Activated naive CD8-positive, alpha-beta T cell treated with anti-CD3 and anti-CD28 coated beads for 36 hours (primary cell): ENCODE data around the gene CCL22. TPM values are rescaled to one million over a fixed set of nuclear protein-coding genes. Genes with fewer than 3 reads are reported as not detected.
A peak's percentile ranks its signal among the peaks of the same experiment; 100 is the strongest.

ENCODE experiments used
- DNase-seq: peaks from one replicate; pipeline ENCODE4 v3.0.0; 2021
- H3K27ac Mint-ChIP-seq: one replicate; pipeline ENCODE4 v1.8.0; 2022; ENCODE audit warnings: mild to moderate bottlenecking, moderate library complexity, mixed read lengths
- H3K27me3 Mint-ChIP-seq: one replicate; pipeline ENCODE4 v1.8.0; 2022; ENCODE audit warnings: mild to moderate bottlenecking, mixed read lengths
- H3K36me3 Mint-ChIP-seq: one replicate; pipeline ENCODE4 v1.8.0; 2021; ENCODE audit warnings: mild to moderate bottlenecking, mixed read lengths
- H3K4me1 Mint-ChIP-seq: one replicate; pipeline ENCODE4 v1.8.0; 2021; ENCODE audit warnings: mixed read lengths
- H3K4me3 Mint-ChIP-seq: one replicate; pipeline ENCODE4 v1.8.0; 2022; ENCODE audit warnings: mild to moderate bottlenecking, moderate library complexity, mixed read lengths
- H3K9me3 Mint-ChIP-seq: one replicate; pipeline ENCODE4 v1.8.0; 2022; ENCODE audit warnings: mixed read lengths
- total RNA-seq, 2 experiments: library from RNA; stranded (reverse); gene quantifications; one replicate each; pipeline ENCODE4 v1.2.3, GENCODE V29; 2021

Gene CCL22
- total RNA-seq, 2 experiments from 2014 or later: 12.4 to 12.7 TPM

- H3K9me3 Mint-ChIP-seq: no peaks in the 10 kb centered on the region
- H3K4me1 Mint-ChIP-seq: peaks cover 30% of the 10 kb centered on the region
- no peak for DNase-seq
- H3K4me3 Mint-ChIP-seq: no peak overlapping the region
- no peak overlapping the region for H3K27ac Mint-ChIP-seq
- H3K36me3 Mint-ChIP-seq: no peaks in the 10 kb centered on the region
- H3K27me3 Mint-ChIP-seq: no peaks in the 10 kb centered on the region
Observed at GRCh38 chr16:57379579-57379978, 21.0 kb downstream of the CCL22 start.

GRCh38 chr16:57380671-57381462 lies 22.3 kb downstream of the CCL22 start:
- H3K9me3 Mint-ChIP-seq: no peaks in the 10 kb centered on the region
- DNase-seq: no peak
- H3K4me3 Mint-ChIP-seq: no peak overlapping the region
- H3K27me3 Mint-ChIP-seq: no peaks in the 10 kb centered on the region
- no peaks in the 10 kb centered on the region for H3K36me3 Mint-ChIP-seq
- H3K27ac Mint-ChIP-seq: no peak overlapping the region
- peaks cover 27% of the 10 kb centered on the region for H3K4me1 Mint-ChIP-seq

- Mint-ChIP-seq H3K27ac (no peak overlapping the region), H3K27me3 (no peaks in the 10 kb centered on the region), H3K9me3 (no peaks in the 10 kb centered on the region), H3K4me3 (no peak overlapping the region), H3K36me3 (no peaks in the 10 kb centered on the region), H3K4me1 (peaks cover 21% of the 10 kb centered on the region)
- DNase-seq: no peak
Observed at GRCh38 chr16:57381791-57382534, 23.4 kb downstream of the CCL22 start.

DNA sequence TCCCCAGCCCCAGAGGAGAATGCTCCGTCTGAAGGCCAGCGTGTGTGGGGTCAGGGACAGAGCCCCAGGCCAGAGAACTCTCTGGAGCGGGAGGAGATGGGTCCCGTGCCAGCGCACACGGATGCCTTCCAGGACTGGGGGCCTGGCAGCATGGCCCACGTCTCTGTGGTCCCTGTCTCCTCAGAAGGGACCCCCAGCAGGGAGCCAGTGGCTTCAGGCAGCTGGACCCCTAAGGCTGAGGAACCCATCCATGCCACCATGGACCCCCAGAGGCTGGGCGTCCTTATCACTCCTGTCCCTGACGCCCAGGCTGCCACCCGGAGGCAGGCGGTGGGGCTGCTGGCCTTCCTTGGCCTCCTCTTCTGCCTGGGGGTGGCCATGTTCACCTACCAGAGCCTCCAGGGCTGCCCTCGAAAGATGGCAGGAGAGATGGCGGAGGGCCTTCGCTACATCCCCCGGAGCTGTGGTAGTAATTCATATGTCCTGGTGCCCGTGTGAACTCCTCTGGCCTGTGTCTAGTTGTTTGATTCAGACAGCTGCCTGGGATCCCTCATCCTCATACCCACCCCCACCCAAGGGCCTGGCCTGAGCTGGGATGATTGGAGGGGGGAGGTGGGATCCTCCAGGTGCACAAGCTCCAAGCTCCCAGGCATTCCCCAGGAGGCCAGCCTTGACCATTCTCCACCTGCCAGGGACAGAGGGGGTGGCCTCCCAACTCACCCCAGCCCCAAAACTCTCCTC lies 24.1 kb downstream of the CCL22 start:
- Mint-ChIP-seq H3K27ac (no peak overlapping the region), H3K4me1 (peaks cover 14% of the 10 kb centered on the region), H3K4me3 (no peak overlapping the region), H3K9me3 (no peaks in the 10 kb centered on the region), H3K27me3 (no peaks in the 10 kb centered on the region), H3K36me3 (no peaks in the 10 kb centered on the region)
- no peak for DNase-seq

DNA sequence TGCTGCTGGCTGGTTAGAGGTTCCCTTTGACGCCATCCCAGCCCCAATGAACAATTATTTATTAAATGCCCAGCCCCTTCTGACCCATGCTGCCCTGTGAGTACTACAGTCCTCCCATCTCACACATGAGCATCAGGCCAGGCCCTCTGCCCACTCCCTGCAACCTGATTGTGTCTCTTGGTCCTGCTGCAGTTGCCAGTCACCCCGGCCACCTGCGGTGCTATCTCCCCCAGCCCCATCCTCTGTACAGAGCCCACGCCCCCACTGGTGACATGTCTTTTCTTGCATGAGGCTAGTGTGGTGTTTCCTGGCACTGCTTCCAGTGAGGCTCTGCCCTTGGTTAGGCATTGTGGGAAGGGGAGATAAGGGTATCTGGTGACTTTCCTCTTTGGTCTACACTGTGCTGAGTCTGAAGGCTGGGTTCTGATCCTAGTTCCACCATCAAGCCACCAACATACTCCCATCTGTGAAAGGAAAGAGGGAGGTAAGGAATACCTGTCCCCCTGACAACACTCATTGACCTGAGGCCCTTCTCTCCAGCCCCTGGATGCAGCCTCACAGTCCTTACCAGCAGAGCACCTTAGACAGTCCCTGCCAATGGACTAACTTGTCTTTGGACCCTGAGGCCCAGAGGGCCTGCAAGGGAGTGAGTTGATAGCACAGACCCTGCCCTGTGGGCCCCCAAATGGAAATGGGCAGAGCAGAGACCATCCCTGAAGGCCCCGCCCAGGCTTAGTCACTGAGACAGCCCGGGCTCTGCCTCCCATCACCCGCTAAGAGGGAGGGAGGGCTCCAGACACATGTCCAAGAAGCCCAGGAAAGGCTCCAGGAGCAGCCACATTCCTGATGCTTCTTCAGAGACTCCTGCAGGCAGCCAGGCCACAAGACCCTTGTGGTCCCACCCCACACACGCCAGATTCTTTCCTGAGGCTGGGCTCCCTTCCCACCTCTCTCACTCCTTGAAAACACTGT lies 25.0 kb downstream of the CCL22 start:
- Mint-ChIP-seq H3K27ac (no peak overlapping the region), H3K36me3 (no peaks in the 10 kb centered on the region), H3K27me3 (no peaks in the 10 kb centered on the region), H3K4me1 (peaks cover 15% of the 10 kb centered on the region), H3K9me3 (no peaks in the 10 kb centered on the region), H3K4me3 (no peak overlapping the region)
- DNase-seq: no peak

- Mint-ChIP-seq H3K36me3 (no peaks in the 10 kb centered on the region), H3K4me3 (no peak overlapping the region), H3K9me3 (no peaks in the 10 kb centered on the region), H3K27me3 (no peaks in the 10 kb centered on the region), H3K4me1 (peaks cover 15% of the 10 kb centered on the region), H3K27ac (no peak overlapping the region)
- DNase-seq: no peak
Observed at GRCh38 chr16:57384248-57385070, 25.9 kb downstream of the CCL22 start.

- H3K9me3 Mint-ChIP-seq: no peaks in the 10 kb centered on the region
- H3K4me3 Mint-ChIP-seq: no peak overlapping the region
- peaks cover 15% of the 10 kb centered on the region for H3K4me1 Mint-ChIP-seq
- no peak for DNase-seq
- H3K27me3 Mint-ChIP-seq: no peaks in the 10 kb centered on the region
- no peaks in the 10 kb centered on the region for H3K36me3 Mint-ChIP-seq
- H3K27ac Mint-ChIP-seq: no peak overlapping the region
Observed at GRCh38 chr16:57385083-57385482, 26.5 kb downstream of the CCL22 start.

- no peaks in the 10 kb centered on the region for H3K36me3 Mint-ChIP-seq
- H3K9me3 Mint-ChIP-seq: no peaks in the 10 kb centered on the region
- H3K4me1 Mint-ChIP-seq: peaks cover 9% of the 10 kb centered on the region
- H3K27ac Mint-ChIP-seq: no peak overlapping the region
- H3K4me3 Mint-ChIP-seq: no peak overlapping the region
- no peak for DNase-seq
- H3K27me3 Mint-ChIP-seq: peaks cover 5% of the 10 kb centered on the region
Observed at GRCh38 chr16:57386381-57386951, 27.9 kb downstream of the CCL22 start.

DNA sequence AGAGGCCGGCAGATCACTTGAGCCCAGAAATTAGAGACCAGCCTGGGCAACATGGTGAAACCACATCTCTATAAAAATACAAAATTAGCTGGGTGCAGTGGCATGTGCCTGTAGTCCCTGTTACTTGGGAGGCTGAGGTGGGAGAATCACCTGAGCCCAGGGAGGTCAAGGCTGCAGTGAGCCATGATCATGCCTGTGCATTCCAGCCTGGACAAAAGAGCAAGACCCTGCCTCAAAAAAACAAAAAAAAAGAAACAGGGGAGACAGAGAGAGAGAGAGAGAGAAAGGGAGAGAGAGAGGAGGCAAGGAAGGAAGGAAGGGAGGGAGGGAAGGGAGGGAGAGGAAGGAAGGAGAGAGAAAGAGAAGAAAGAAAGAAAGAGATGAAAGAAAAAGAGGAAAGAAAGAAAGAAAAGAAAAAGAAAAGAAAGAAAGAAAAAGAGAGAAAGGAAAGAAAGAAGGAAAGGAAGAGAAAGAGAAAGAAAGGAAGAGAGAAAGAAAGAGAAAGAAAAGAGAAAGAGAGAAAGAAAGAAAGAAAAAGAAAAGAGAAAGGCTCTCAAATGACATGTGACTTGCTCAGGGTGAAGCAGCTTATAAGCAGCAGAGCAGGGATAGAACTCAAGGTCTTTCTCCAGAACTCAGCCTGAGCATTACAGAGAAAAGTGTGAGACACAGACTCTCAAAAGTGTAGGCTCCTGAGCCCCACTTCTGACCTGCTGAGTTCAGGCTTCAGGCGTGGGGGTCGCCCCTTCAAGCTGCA lies 29.2 kb downstream of the CCL22 start:
- peaks cover 5% of the 10 kb centered on the region for H3K27me3 Mint-ChIP-seq
- peaks cover 7% of the 10 kb centered on the region for H3K4me1 Mint-ChIP-seq
- H3K36me3 Mint-ChIP-seq: no peaks in the 10 kb centered on the region
- no peak for DNase-seq
- H3K9me3 Mint-ChIP-seq: no peaks in the 10 kb centered on the region
- peak overlapping the region; percentile 7 for H3K27ac Mint-ChIP-seq
- H3K4me3 Mint-ChIP-seq: no peak overlapping the region

- Mint-ChIP-seq H3K36me3 (no peaks in the 10 kb centered on the region), H3K27me3 (peaks cover 5% of the 10 kb centered on the region), H3K4me3 (no peak overlapping the region), H3K4me1 (peaks cover 7% of the 10 kb centered on the region), H3K9me3 (no peaks in the 10 kb centered on the region), H3K27ac (no peak overlapping the region)
- no peak for DNase-seq
Observed at GRCh38 chr16:57388359-57389086, 29.9 kb downstream of the CCL22 start.

- peaks cover 5% of the 10 kb centered on the region for H3K27me3 Mint-ChIP-seq
- H3K27ac Mint-ChIP-seq: no peak overlapping the region
- no peaks in the 10 kb centered on the region for H3K9me3 Mint-ChIP-seq
- no peak for DNase-seq
- no peaks in the 10 kb centered on the region for H3K36me3 Mint-ChIP-seq
- H3K4me1 Mint-ChIP-seq: peaks cover 7% of the 10 kb centered on the region
- H3K4me3 Mint-ChIP-seq: no peak overlapping the region
Observed at GRCh38 chr16:57389087-57389468, 30.5 kb downstream of the CCL22 start.

DNA sequence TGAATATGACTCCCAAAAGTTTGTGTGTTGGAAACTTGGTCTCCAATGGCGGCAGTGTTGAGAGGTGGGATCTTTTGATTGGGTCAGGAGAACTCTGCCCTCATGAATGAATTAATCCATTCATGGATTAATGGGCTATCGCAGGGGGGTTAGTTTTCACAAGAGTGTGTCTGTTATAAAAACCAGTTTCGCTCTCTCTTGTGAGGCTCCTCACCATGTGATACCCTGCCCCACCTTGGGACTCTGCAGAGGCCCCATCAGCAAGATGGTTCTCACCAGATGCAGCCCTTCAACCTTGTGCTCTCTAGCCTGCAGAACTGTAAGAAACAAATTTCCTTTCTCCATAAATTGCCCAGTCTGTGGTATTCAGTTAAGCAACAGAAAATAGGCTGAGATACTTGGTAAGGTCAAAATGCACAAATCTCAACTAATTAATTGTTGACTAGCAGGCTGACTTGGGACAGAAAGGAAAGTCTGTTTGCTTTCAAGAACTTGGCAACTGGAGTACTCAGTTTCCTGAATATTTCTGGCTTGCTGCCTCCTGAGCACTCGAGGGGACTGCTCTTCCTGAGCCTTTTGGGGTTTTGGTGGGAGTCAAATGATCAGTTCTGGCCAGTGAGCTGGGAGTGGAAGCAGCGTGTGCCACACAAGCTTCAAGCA lies 32.2 kb downstream of the CCL22 start:
- no peaks in the 10 kb centered on the region for H3K9me3 Mint-ChIP-seq

More for the DNA sequence above, 32.2 kb downstream of the CCL22 start:
- peaks cover 7% of the 10 kb centered on the region for H3K4me1 Mint-ChIP-seq
- no peaks in the 10 kb centered on the region for H3K36me3 Mint-ChIP-seq
- H3K27me3 Mint-ChIP-seq: peaks cover 5% of the 10 kb centered on the region
- no peak for DNase-seq
- no peak overlapping the region for H3K4me3 Mint-ChIP-seq
- H3K27ac Mint-ChIP-seq: no peak overlapping the region
